Uterus (tissue), 4 donors: ENCODE measurements around the gene FAM25A. TPM values are rescaled to one million over a fixed set of nuclear protein-coding genes. Genes with fewer than 3 reads are reported as not detected.
"Not testable (repeated sequence)": the region's sequence is repeated elsewhere in the genome, so short reads cannot be mapped to it uniquely, and the experiment has no call there.

Source experiments
- DNase-seq, 2 donors: peaks; one replicate each; pipeline ENCODE4 v3.0.0-alpha.2; 2019 to 2020
- H3K27ac ChIP-seq, 2 donors: fragments of 200-600 bp; sonication (generic); 1 replicate in 1 of 2; 2 replicates in 1 of 2; pipeline ENCODE4 v1.5.1; 2016 to 2018
- H3K27me3 ChIP-seq, 2 donors: fragments of 200-600 bp; sonication (generic); one replicate each; pipeline ENCODE4 v1.5.1; 2018 to 2019; ENCODE audit warnings: control low read depth in 1 of 2
- H3K36me3 ChIP-seq, 2 donors: fragments of 200-600 bp; sonication (generic); one replicate each; pipeline ENCODE4 v1.5.1; 2019; ENCODE audit warnings: control low read depth in 1 of 2
- H3K4me1 ChIP-seq, 2 donors: fragments of 200-600 bp; sonication (generic); one replicate each; pipeline ENCODE4 v1.5.1; 2018 to 2019; ENCODE audit warnings: control low read depth in 1 of 2
- H3K4me3 ChIP-seq, 2 donors: fragments of 200-600 bp; sonication (generic); 1 replicate in 1 of 2; 2 replicates in 1 of 2; pipeline ENCODE4 v1.5.1; 2018 to 2019; ENCODE audit warnings: mild to moderate bottlenecking in 1 of 2
- H3K9me3 ChIP-seq, 2 donors: fragments of 200-600 bp; sonication (generic); one replicate each; pipeline ENCODE4 v1.5.1; 2019; ENCODE audit warnings: control low read depth in 1 of 2
- CTCF ChIP-seq, 4 experiments: fragments of 200-600 bp in 2 of 4; fragments of 450-650 bp in 2 of 4; sonication (generic) in 2 of 4; IDR thresholded peaks; one replicate each; pipeline ENCODE4 v1.5.1; 2016 to 2019; ENCODE audit warnings: antibody characterized with exemption in 4 of 4, mild to moderate bottlenecking in 2 of 4, moderate library complexity in 1 of 4
- POLR2A ChIP-seq, 2 donors: fragments of 450-650 bp; IDR thresholded peaks; one replicate each; pipeline ENCODE4 v1.6.1; 2016; ENCODE audit warnings: antibody characterized with exemption in 2 of 2, mild to moderate bottlenecking in 1 of 2, moderate library complexity in 1 of 2
- intact Hi-C: fragments of 100-400 bp; cut with DNase I; formaldehyde crosslinking; loops from one replicate; pipeline ENCODE4 v1.15.1; 2023; ENCODE audit warnings: low total_unique reads
- total RNA-seq, 4 donors: library from RNA; depleted of rRNA in 3 of 4; stranded (reverse); fragments of >200 nt in 3 of 4; gene quantifications; one replicate each; pipeline versions ENCODE4 v1.1.0 to v1.2.4, GENCODE V29; 2014 to 2023
- donor health status: DM: yes; HTN: yes; CAD: no.

Gene FAM25A
- total RNA-seq, 4 donors from 2014 or later: not detected

DNA sequence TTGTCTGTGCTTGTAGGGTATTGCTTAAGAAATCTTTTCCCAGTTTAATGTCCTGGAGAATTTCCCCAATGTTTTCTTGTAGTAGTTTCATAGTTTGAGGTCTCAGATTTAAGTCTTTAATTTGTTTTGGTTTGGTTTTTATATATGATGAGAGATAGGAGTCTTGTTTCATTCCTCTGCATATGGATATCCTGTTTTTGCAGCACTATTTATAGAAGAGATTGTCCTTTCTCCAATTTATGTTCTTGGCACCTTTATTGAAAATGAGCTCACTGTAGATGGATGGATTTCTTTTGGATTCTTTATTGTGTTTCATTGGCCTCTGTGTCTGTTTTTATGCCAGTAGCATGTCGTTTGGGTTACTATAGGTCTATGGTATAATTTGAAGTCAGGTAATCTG, 31.6 kb upstream of the FAM25A start:
- TF ChIP-seq CTCF (IDR thresholded peaks at IDR 0.05) (no peak), POLR2A (IDR thresholded peaks at IDR 0.05) (no peak)
- Histone ChIP-seq H3K9me3 (no peaks in the 10 kb centered on the region), H3K27ac (no peak overlapping the region), H3K27me3 (no peaks in the 10 kb centered on the region), H3K36me3 (no peaks in the 10 kb centered on the region), H3K4me3 (no peak overlapping the region), H3K4me1 (no peaks in the 10 kb centered on the region)
- no peak for DNase-seq
- intact Hi-C loops: no loop called here

DNA sequence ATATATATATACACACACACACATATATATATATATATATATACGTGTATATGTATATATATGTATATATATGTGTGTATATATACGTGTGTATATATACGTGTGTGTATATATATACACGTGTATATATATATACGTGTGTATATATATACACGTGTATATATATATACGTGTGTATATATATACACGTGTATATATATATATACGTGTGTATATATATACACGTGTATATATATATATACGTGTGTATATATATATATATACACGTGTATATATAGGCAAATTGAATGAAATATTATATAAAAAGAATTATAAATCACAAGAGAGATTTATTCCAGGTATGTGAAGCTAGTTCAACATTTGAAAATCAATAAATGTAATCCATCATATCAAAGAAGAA, 28.7 kb upstream of the FAM25A start:
- H3K36me3 ChIP-seq, H3K9me3 ChIP-seq, H3K4me1 ChIP-seq, DNase-seq, H3K4me3 ChIP-seq, H3K27ac ChIP-seq, intact Hi-C loops, H3K27me3 ChIP-seq: not testable (repeated sequence)

DNA sequence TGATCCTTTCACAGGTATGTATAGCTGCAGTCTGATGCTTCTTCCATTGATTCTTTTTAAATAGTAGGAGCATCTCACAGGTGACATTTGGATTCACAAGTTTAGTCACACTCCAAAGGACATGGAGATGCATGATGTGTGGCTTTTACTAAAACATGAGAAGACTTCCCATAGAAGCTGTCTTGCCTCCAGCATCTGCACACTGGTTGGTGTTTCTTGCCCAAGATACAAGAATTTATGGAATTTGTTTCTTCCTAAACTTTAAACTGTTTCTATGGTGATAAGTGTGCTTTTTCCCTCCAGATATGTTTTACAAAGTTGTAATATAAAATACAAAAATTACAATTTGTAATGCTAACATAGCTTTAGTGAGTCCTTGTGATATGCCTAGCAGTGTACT, 27.6 kb upstream of the FAM25A start:
- no peak for TF ChIP-seq POLR2A (IDR thresholded peaks at IDR 0.05)
- TF ChIP-seq CTCF (IDR thresholded peaks at IDR 0.05): no peak
- no peak for DNase-seq
- intact Hi-C loops: no loop called here
- no peaks in the 10 kb centered on the region for H3K4me1 ChIP-seq
- no peaks in the 10 kb centered on the region for H3K36me3 ChIP-seq
- no peaks in the 10 kb centered on the region for H3K9me3 ChIP-seq
- no peak overlapping the region for H3K4me3 ChIP-seq
- no peak overlapping the region for H3K27ac ChIP-seq
- H3K27me3 ChIP-seq: no peaks in the 10 kb centered on the region

- intact Hi-C loops: no loop called here
- no peaks in the 10 kb centered on the region for H3K9me3 ChIP-seq
- no peak overlapping the region for H3K4me3 ChIP-seq
- no peaks in the 10 kb centered on the region for H3K27me3 ChIP-seq
- no peak overlapping the region for H3K27ac ChIP-seq
- H3K36me3 ChIP-seq: no peaks in the 10 kb centered on the region
- TF ChIP-seq CTCF (IDR thresholded peaks at IDR 0.05) (no peak), POLR2A (IDR thresholded peaks at IDR 0.05) (no peak)
- no peaks in the 10 kb centered on the region for H3K4me1 ChIP-seq
- DNase-seq: no peak
Observed at GRCh38 chr10:86992929-86993328, 27.2 kb upstream of the FAM25A start.

- H3K9me3 ChIP-seq, H3K4me3 ChIP-seq, H3K4me1 ChIP-seq, H3K27me3 ChIP-seq, intact Hi-C loops, DNase-seq, H3K36me3 ChIP-seq, H3K27ac ChIP-seq: not testable (repeated sequence)
Observed at GRCh38 chr10:86999802-87000403, 20.2 kb upstream of the FAM25A start.

GRCh38 chr10:87000491-87000890, 19.6 kb upstream of the FAM25A start:
- Histone ChIP-seq H3K36me3 (no peaks in the 10 kb centered on the region), H3K4me3 (no peak overlapping the region), H3K4me1 (no peaks in the 10 kb centered on the region), H3K27ac (no peak overlapping the region), H3K27me3 (no peaks in the 10 kb centered on the region), H3K9me3 (no peaks in the 10 kb centered on the region)
- DNase-seq: no peak
- TF ChIP-seq CTCF (IDR thresholded peaks at IDR 0.05) (no peak), POLR2A (IDR thresholded peaks at IDR 0.05) (no peak)
- intact Hi-C loops: no loop called here

DNA sequence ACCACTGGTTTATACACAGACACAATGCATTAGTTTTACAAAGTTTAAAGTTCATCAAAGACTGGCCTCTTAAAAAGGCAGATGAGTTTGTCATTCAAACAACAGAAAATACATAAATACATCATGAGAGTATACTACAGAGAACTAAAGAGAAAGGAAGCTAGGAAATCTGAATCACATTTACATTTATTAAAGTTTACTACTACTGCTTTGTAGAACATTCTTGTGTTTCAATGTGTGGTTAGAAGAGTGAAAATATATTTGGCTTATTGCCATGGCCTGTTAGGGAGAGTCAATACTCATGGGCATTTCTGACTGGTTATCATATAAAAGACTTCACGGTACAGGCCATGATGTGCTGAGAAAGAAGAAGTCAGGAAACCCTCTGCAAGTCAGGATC, 13.0 kb upstream of the FAM25A start:
- H3K27me3 ChIP-seq, H3K4me3 ChIP-seq, H3K9me3 ChIP-seq, DNase-seq, intact Hi-C loops, H3K36me3 ChIP-seq, H3K27ac ChIP-seq, H3K4me1 ChIP-seq: not testable (repeated sequence)

DNA sequence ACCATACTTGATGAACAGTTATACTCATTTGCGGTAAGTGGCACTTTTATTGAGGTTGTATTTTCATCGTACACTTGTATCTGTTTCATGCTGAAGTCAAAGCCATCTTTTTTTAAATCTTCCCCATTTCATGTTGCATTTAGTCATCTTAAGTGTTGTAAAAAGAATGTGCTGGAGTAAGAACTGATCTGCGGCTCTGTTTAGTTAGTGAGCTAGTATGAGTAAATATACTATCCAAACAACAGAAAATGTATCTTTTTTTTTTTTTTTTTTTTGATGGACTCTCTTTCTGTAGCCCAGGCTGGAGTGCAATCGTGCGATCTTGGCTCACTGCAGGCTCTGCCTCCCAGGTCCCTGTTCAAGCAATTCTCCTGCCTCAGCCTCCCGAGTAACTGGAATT, 12.4 kb upstream of the FAM25A start:
- DNase-seq, H3K36me3 ChIP-seq, H3K9me3 ChIP-seq, H3K4me1 ChIP-seq, H3K4me3 ChIP-seq, intact Hi-C loops, H3K27ac ChIP-seq, H3K27me3 ChIP-seq: not testable (repeated sequence)

DNA sequence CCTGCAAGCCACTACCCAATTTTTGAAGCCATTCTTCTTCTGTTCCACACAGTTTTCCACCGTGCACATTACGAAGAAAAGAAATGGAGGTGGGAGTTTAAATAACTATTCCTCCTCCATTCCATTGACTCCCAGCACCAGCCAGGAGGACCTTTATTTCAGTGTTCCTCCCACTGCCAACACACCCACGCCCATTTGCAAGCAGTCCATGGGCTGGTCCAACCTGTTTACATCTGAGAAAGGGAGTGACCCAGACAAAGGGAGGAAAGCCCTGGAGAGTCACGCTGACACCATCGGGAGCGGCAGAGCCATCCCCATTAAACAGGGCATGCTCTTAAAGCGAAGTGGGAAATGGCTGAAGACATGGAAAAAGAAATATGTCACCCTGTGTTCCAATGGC, 11.8 kb upstream of the FAM25A start:
- H3K36me3 ChIP-seq, intact Hi-C loops, H3K9me3 ChIP-seq, H3K4me3 ChIP-seq, H3K27ac ChIP-seq, H3K27me3 ChIP-seq, H3K4me1 ChIP-seq, DNase-seq: not testable (repeated sequence)
